HepG2 (cell line): Measurements from ENCODE around the gene CHCHD1. TPM values are rescaled to one million over a fixed set of nuclear protein-coding genes. Genes with fewer than 3 reads are reported as not detected.

ENCODE experiments used
- ELF1 ChIP-seq: sonication (generic); formaldehyde crosslinking; IDR thresholded peaks from 2 replicates; pipeline ENCODE4 v1.4.0; 2020; ENCODE audit warnings: missing genetic modification reagents
- GTF3A ChIP-seq: sonication (generic); formaldehyde crosslinking; conservative IDR thresholded peaks from 2 replicates; pipeline ENCODE4 v1.4.0; 2020; ENCODE audit warnings: mild to moderate bottlenecking, missing genetic modification reagents
- HCFC1 ChIP-seq: fragments of 150-350 bp; IDR thresholded peaks from 2 replicates; pipeline ENCODE4 v1.6.1; 2014; ENCODE audit warnings: low read depth, low read length
- HNRNPL ChIP-seq: fragments of 200-400 bp; formaldehyde crosslinking; IDR thresholded peaks from 2 replicates; pipeline ENCODE4 v1.6.1; 2017; ENCODE audit warnings: mild to moderate bottlenecking, low read depth, low read length
- MYC ChIP-seq: sonication (generic); formaldehyde crosslinking; IDR thresholded peaks from 2 replicates; pipeline ENCODE4 v1.9.0; 2021; ENCODE audit warnings: missing genetic modification reagents, borderline replicate concordance
- REL ChIP-seq: sonication (generic); formaldehyde crosslinking; conservative IDR thresholded peaks from 2 replicates; pipeline ENCODE4 v1.8.0; 2022; ENCODE audit warnings: mild to moderate bottlenecking, missing genetic modification reagents, moderate library complexity
- SP1 ChIP-seq, 2 experiments: fragments of 450-650 bp in 1 of 2; sonication (generic) in 1 of 2; formaldehyde crosslinking in 1 of 2; IDR thresholded peaks; 2 replicates each; pipeline versions ENCODE4 v1.4.0 to v1.6.1; 2016 to 2020; ENCODE audit warnings: missing genetic modification reagents in 1 of 2
- TBP ChIP-seq: sonication (generic); formaldehyde crosslinking; IDR thresholded peaks from 2 replicates; pipeline ENCODE4 v1.5.0; 2020; ENCODE audit warnings: missing genetic modification reagents
- YEATS2 ChIP-seq: sonication (generic); formaldehyde crosslinking; IDR thresholded peaks from 2 replicates; pipeline ENCODE4 v1.4.0; 2020; ENCODE audit warnings: missing genetic modification reagents, borderline replicate concordance
- ZNF570 ChIP-seq: sonication (generic); formaldehyde crosslinking; IDR thresholded peaks from 2 replicates; pipeline ENCODE4 v1.4.0; 2020; ENCODE audit warnings: mild to moderate bottlenecking, missing genetic modification reagents, borderline replicate concordance
- ZNF747 ChIP-seq: sonication (generic); formaldehyde crosslinking; IDR thresholded peaks from 2 replicates; pipeline ENCODE4 v1.8.1; 2023; ENCODE audit warnings: missing genetic modification reagents, mild to moderate bottlenecking, borderline replicate concordance
- polyA plus RNA-seq, 8 experiments: library from polyadenylated mRNA; depleted of rRNA in 3 of 8; stranded (reverse) in 7 of 8; unstranded in 1 of 8; fragments of >200 nt; fragmentation: Illumina TruSeq in 4 of 8; extraction: Trizol in 4 of 8; gene quantifications; 2 replicates each; pipeline versions ENCODE4 v1.2.1 to v1.2.3, GENCODE V29; 2011 to 2016; ENCODE audit warnings: low read depth in 4 of 8, missing spikeins in 1 of 8, mixed read lengths in 1 of 8; ENCODE audit not compliant: insufficient read depth in 1 of 8
- total RNA-seq, 5 experiments: library from RNA; depleted of rRNA; stranded (reverse); fragments of >200 nt; fragmentation: Illumina TruSeq; extraction: Trizol; gene quantifications; 2 replicates each; pipeline ENCODE4 v1.2.3, GENCODE V29; 2016; ENCODE audit warnings: low read depth in 1 of 5
- TF ChIP-seq, protein P1 (sequence below): IDR thresholded peaks from 2 replicates; pipeline ENCODE4 v1.6.1; 2016; ENCODE audit warnings: low read depth, missing genetic modification reagents, missing compliant biosample characterization

Gene CHCHD1
- total and polyA plus RNA-seq, 2 of the 13 experiments (the other 11 are each of a cell fraction or from before 2014, with no cell fraction given), result 36.9 to 71.2 TPM

DNA sequence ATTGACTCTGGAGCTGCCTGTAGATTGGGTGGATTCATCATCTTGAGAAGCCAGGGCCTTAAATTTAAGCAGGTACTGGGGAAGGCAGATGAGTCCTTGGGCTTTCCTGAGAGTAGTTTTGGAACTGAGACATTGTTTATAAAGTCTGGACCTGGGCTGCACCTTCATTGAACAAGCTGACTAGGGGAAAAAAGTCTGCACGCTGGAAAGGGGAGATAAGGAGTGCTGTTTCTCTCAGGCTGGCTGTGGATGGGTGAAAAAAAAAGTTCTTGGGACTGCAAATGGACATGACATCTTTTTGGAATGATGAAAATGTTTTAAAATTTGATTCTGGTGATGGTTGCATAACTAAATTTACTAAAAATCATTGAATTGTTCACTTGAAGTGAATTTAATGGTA is 25.7 kb upstream of the CHCHD1 start (continued):
- TF ChIP-seq, protein P1, sequence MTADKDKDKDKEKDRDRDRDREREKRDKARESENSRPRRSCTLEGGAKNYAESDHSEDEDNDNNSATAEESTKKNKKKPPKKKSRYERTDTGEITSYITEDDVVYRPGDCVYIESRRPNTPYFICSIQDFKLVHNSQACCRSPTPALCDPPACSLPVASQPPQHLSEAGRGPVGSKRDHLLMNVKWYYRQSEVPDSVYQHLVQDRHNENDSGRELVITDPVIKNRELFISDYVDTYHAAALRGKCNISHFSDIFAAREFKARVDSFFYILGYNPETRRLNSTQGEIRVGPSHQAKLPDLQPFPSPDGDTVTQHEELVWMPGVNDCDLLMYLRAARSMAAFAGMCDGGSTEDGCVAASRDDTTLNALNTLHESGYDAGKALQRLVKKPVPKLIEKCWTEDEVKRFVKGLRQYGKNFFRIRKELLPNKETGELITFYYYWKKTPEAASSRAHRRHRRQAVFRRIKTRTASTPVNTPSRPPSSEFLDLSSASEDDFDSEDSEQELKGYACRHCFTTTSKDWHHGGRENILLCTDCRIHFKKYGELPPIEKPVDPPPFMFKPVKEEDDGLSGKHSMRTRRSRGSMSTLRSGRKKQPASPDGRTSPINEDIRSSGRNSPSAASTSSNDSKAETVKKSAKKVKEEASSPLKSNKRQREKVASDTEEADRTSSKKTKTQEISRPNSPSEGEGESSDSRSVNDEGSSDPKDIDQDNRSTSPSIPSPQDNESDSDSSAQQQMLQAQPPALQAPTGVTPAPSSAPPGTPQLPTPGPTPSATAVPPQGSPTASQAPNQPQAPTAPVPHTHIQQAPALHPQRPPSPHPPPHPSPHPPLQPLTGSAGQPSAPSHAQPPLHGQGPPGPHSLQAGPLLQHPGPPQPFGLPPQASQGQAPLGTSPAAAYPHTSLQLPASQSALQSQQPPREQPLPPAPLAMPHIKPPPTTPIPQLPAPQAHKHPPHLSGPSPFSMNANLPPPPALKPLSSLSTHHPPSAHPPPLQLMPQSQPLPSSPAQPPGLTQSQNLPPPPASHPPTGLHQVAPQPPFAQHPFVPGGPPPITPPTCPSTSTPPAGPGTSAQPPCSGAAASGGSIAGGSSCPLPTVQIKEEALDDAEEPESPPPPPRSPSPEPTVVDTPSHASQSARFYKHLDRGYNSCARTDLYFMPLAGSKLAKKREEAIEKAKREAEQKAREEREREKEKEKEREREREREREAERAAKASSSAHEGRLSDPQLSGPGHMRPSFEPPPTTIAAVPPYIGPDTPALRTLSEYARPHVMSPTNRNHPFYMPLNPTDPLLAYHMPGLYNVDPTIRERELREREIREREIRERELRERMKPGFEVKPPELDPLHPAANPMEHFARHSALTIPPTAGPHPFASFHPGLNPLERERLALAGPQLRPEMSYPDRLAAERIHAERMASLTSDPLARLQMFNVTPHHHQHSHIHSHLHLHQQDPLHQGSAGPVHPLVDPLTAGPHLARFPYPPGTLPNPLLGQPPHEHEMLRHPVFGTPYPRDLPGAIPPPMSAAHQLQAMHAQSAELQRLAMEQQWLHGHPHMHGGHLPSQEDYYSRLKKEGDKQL (CRISPR knock-in tag), result no peak
- TF ChIP-seq HCFC1, result no peak
- TF ChIP-seq GTF3A (CRISPR knock-in tag), result no peak
- TF ChIP-seq ELF1, result no peak
- no peak for TF ChIP-seq MYC (CRISPR knock-in tag)
- no peak for TF ChIP-seq HNRNPL
- no peak for TF ChIP-seq ZNF747
- TF ChIP-seq YEATS2, result no peak
- TF ChIP-seq ZNF570 (CRISPR knock-in tag), result no peak
- TF ChIP-seq TBP (CRISPR knock-in tag), result no peak
- TF ChIP-seq SP1 (IDR thresholded peaks at IDR 0.05), result no peak
- TF ChIP-seq SP1 (CRISPR knock-in tag; IDR thresholded peaks at IDR 0.05), result no peak
- TF ChIP-seq REL (CRISPR knock-in tag), result no peak
